Keratinocyte (primary cell): Measurements from ENCODE around the gene RNU7-1. TPM values are rescaled to one million over a fixed set of nuclear protein-coding genes. Genes with fewer than 3 reads are reported as not detected.

ENCODE experiments used
- DNase-seq: peaks from one replicate; pipeline ENCODE4 v3.0.0-alpha.2; 2011; ENCODE audit warnings: low read depth, missing footprints, low spot score
- FAIRE-seq: peaks from 2 replicates; lab custom pipeline; 2011; peaks lifted over from hg19 to GRCh38; lab: Jason Lieb, UNC
- H2AFZ ChIP-seq: 2 replicates; pipeline ENCODE4 v1.6.0; 2012; ENCODE audit warnings: low read length, control low read depth, inconsistent platforms; ENCODE audit not compliant: control insufficient read depth
- H3K27ac ChIP-seq: 2 replicates; pipeline ENCODE4 v1.5.1; 2011; ENCODE audit warnings: low read length; ENCODE audit not compliant: control insufficient read depth, insufficient read depth
- H3K27me3 ChIP-seq: 3 replicates; pipeline ENCODE4 v1.6.0; 2011; ENCODE audit warnings: low read length; ENCODE audit not compliant: control insufficient read depth, insufficient read depth; ENCODE audit errors: extremely low read depth
- H3K36me3 ChIP-seq, 2 experiments: 2 replicates in 1 of 2; 3 replicates in 1 of 2; pipeline ENCODE4 v1.5.1; 2011; ENCODE audit warnings: low read length in 2 of 2, mild to moderate bottlenecking in 1 of 2; ENCODE audit not compliant: control insufficient read depth in 2 of 2, insufficient read depth in 2 of 2; ENCODE audit errors: extremely low read depth in 1 of 2
- H3K4me1 ChIP-seq: 3 replicates; pipeline ENCODE4 v1.5.1; 2011; ENCODE audit warnings: low read length; ENCODE audit not compliant: control insufficient read depth, insufficient read depth; ENCODE audit errors: extremely low read depth
- H3K4me2 ChIP-seq: 3 replicates; pipeline ENCODE4 v1.6.0; 2011; ENCODE audit warnings: low read depth, low read length; ENCODE audit not compliant: control insufficient read depth, insufficient read depth; ENCODE audit errors: extremely low read depth
- H3K4me3 ChIP-seq, 3 experiments: fragments of 200-600 bp in 1 of 3; sonication (generic) in 1 of 3; 2 replicates in 2 of 3; 3 replicates in 1 of 3; pipeline ENCODE4 v1.5.1; 2011 to 2016; ENCODE audit warnings: low read length in 3 of 3, mild to moderate bottlenecking in 3 of 3, control low read depth in 2 of 3, inconsistent platforms in 1 of 3, low read depth in 1 of 3, mixed read lengths in 1 of 3, mixed run types in 1 of 3, moderate library complexity in 1 of 3; ENCODE audit not compliant: control insufficient read depth in 2 of 3, insufficient read depth in 2 of 3; ENCODE audit errors: extremely low read depth in 1 of 3
- H3K79me2 ChIP-seq: 2 replicates; pipeline ENCODE4 v1.6.0; 2012; ENCODE audit warnings: low read length; ENCODE audit not compliant: control insufficient read depth, insufficient read depth
- H3K9ac ChIP-seq: 3 replicates; pipeline ENCODE4 v1.6.0; 2011; ENCODE audit warnings: low read length; ENCODE audit not compliant: control insufficient read depth, insufficient read depth; ENCODE audit errors: extremely low read depth
- H3K9me1 ChIP-seq: 3 replicates; pipeline ENCODE4 v1.6.0; 2011; ENCODE audit warnings: low read length; ENCODE audit not compliant: control insufficient read depth, insufficient read depth; ENCODE audit errors: extremely low read depth
- H3K9me3 ChIP-seq: 2 replicates; pipeline ENCODE4 v1.5.1; 2012; ENCODE audit warnings: low read depth, low read length; ENCODE audit not compliant: control insufficient read depth
- H4K20me1 ChIP-seq: 3 replicates; pipeline ENCODE4 v1.6.0; 2011; ENCODE audit warnings: low read length; ENCODE audit not compliant: control insufficient read depth, insufficient read depth; ENCODE audit errors: extremely low read depth
- EZH2 ChIP-seq: IDR thresholded peaks from one replicate; pipeline ENCODE4 v1.6.1; 2012; ENCODE audit warnings: inconsistent platforms, mild to moderate bottlenecking, low read length, moderate library complexity
- dilution Hi-C: fragments of 300-500 bp; cut with MboI; formaldehyde crosslinking; loops from one replicate; pipeline ENCODE4 v1.7.0; 2020; ENCODE audit warnings: low sequenced_read_pairs; ENCODE audit not compliant: extremely low pct_ligation_motif_present
- polyA plus RNA-seq, 5 experiments: library from polyadenylated mRNA; depleted of rRNA in 3 of 5; stranded (reverse) in 3 of 5; stranded (forward) in 1 of 5; unstranded in 1 of 5; fragments of >200 nt; gene quantifications; 1 replicate in 1 of 5; 2 replicates in 3 of 5; 3 replicates in 1 of 5; pipeline versions ENCODE4 v1.2.1 to v1.2.3, GENCODE V29; 2011 to 2012; ENCODE audit warnings: missing spikeins in 2 of 5, low read depth in 1 of 5, low replicate concordance in 1 of 5
- TF ChIP-seq, protein P1 (sequence below), 3 experiments: IDR thresholded peaks in 1 of 3; conservative IDR thresholded peaks in 1 of 3; optimal IDR thresholded peaks in 1 of 3; 2 replicates in 2 of 3; 3 replicates in 1 of 3; pipeline versions ENCODE3 to v1.5.1; 2011; ENCODE audit warnings: low read length in 3 of 3, mild to moderate bottlenecking in 3 of 3, moderate library complexity in 2 of 3, control low read depth in 1 of 3, inconsistent platforms in 1 of 3; ENCODE audit not compliant: insufficient read depth in 2 of 3; ENCODE audit errors: extremely low read depth in 1 of 3

RNU7-1 gene
- polyA plus RNA-seq, 1 donor (not counting 4 experiments of a cell fraction or from before 2014, with no cell fraction given) = not detected

DNA sequence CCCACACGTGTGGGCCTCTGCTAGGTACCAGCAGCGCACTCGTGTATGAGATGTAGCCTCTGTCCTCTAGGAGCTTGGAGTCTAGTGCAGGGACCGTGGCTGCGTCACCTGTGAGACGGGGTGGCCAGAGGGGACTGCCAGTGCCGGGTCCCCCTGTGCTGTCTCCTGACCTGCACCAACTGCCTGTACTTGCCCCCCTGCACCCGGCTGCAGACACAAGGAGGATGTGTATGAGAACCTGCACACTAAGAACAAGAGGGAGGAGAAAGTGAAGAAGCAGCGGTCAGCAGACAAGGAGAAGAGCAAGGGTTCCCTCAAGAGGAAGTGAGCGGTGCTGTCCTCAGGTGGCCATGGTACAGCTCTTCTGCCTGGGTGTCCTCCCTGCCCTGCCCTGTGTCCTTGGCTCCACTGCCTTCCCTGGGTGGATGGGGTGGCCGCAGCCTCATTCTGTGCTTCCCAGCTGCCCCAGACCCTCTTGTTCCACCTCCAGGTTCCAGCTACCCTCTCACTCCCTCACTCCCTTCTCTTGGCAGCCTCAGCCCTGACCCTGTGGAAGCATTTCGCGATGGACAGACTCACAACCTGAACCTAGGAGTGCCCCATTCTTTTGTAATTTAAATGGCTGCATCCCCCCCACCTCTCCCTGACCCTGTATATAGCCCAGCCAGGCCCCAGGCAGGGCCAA is 17.1 kb downstream of the RNU7-1 start:
- no peak overlapping the region for H3K4me3 ChIP-seq
- peaks cover 50% of the 10 kb centered on the region for H3K4me1 ChIP-seq
- H3K9ac ChIP-seq = peak overlapping the region; percentile 99
- H3K36me3 ChIP-seq = peaks cover 7 to 17% of the 10 kb centered on the region in 2 experiments
- H3K4me2 ChIP-seq = peak overlapping the region; percentile 12
- H3K79me2 ChIP-seq = peaks cover 29% of the 10 kb centered on the region
- H3K27me3 ChIP-seq = no peaks in the 10 kb centered on the region
- H4K20me1 ChIP-seq = peaks cover 8% of the 10 kb centered on the region
- FAIRE-seq = no peak
- TF ChIP-seq EZH2 = no peak
- TF ChIP-seq, protein P1, sequence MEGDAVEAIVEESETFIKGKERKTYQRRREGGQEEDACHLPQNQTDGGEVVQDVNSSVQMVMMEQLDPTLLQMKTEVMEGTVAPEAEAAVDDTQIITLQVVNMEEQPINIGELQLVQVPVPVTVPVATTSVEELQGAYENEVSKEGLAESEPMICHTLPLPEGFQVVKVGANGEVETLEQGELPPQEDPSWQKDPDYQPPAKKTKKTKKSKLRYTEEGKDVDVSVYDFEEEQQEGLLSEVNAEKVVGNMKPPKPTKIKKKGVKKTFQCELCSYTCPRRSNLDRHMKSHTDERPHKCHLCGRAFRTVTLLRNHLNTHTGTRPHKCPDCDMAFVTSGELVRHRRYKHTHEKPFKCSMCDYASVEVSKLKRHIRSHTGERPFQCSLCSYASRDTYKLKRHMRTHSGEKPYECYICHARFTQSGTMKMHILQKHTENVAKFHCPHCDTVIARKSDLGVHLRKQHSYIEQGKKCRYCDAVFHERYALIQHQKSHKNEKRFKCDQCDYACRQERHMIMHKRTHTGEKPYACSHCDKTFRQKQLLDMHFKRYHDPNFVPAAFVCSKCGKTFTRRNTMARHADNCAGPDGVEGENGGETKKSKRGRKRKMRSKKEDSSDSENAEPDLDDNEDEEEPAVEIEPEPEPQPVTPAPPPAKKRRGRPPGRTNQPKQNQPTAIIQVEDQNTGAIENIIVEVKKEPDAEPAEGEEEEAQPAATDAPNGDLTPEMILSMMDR (optimal IDR thresholded peaks at IDR 0.05 in 1 of 3, IDR thresholded peaks at IDR 0.05 in 1 of 3, conservative IDR thresholded peaks at IDR 0.05 in 1 of 3; ENCODE audit: extremely low read depth in 1 of 3, insufficient read depth in 2 of 3, low read length in 3 of 3) = no peak
- H3K9me1 ChIP-seq = no peaks in the 10 kb centered on the region
- dilution Hi-C loops = no loop called here
- peak overlapping the region; percentile 93 for H2AFZ ChIP-seq
- H3K9me3 ChIP-seq = no peaks in the 10 kb centered on the region
- peak overlapping the region; percentile 95 for H3K27ac ChIP-seq
- DNase-seq = no peak

DNA sequence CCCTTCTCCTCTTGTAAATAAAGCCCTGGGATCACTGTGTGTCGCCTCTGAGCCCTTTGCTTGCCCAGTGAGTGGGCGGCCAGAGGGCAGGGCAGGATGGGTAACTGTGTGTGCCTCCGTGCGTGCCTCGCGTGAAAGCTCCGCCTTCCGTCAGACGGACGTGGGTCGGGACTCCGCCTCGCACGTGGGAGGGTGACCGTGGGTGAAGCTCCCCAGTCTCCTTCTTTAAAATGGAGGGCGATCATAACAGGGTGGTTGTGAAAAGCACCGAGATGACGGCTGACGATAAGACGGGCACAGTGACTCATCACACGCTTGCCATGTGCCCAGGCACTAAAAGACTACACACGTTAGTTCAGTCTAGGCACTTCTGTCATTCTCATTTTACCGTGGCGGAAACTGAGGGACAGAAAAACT is 17.7 kb downstream of the RNU7-1 start:
- peaks cover 11 to 19% of the 10 kb centered on the region in 2 experiments for H3K36me3 ChIP-seq
- FAIRE-seq (peak; percentile 86), DNase-seq (no peak)
- H3K9me3 ChIP-seq = no peaks in the 10 kb centered on the region
- no peaks in the 10 kb centered on the region for H3K9me1 ChIP-seq
- peak overlapping the region; percentile 93 for H2AFZ ChIP-seq
- no peak for TF ChIP-seq EZH2
- TF ChIP-seq, protein P1 (optimal IDR thresholded peaks at IDR 0.05 in 1 of 3, IDR thresholded peaks at IDR 0.05 in 1 of 3, conservative IDR thresholded peaks at IDR 0.05 in 1 of 3; ENCODE audit: extremely low read depth in 1 of 3, insufficient read depth in 2 of 3, low read length in 3 of 3) = no peak
- peak overlapping the region; percentile 86 for H3K4me2 ChIP-seq
- dilution Hi-C loops = no loop called here
- peaks cover 8% of the 10 kb centered on the region for H4K20me1 ChIP-seq
- H3K9ac ChIP-seq = peak overlapping the region; percentile 99
- peak overlapping the region; percentile 95 for H3K27ac ChIP-seq
- H3K4me1 ChIP-seq = peaks cover 53% of the 10 kb centered on the region
- H3K27me3 ChIP-seq = no peaks in the 10 kb centered on the region
- H3K79me2 ChIP-seq = peaks cover 33% of the 10 kb centered on the region
- peak overlapping the region in 1 of 3 experiments; percentile 35 for H3K4me3 ChIP-seq
